ENCODE data around the gene CX3CR1. TPM values are rescaled to one million over a fixed set of nuclear protein-coding genes. Genes with fewer than 3 reads are reported as not detected.

CX3CR1 gene
- total RNA-seq, 6 experiments from 2014 or later = not detected

GRCh38 chr3:39226106-39226741 lies 53.6 kb downstream of the CX3CR1 start:
- Mint-ChIP-seq H3K36me3 (ENCODE audit: low read depth) (no peaks in the 10 kb centered on the region), H3K4me3 (no peak overlapping the region)

DNA sequence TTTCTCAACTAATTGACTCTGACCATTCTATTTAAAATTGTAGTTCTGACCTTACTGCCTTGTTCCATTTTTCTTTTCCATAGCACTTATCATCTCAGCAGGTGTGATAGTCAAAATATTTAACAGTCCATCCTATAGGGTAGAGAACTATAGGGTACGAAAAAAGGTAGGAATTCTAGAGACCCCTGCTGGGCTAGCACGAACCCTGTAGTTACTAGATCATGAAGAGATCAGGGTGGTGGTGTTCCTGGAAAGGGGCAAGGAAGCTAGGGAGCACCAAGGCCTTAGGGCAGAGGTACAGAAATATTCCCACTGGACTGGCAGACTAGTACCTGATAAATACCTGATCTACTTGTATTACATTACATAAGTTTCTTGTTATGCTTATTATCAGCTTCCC lies 55.5 kb downstream of the CX3CR1 start:
- H3K4me3 Mint-ChIP-seq = no peak overlapping the region
- H3K27me3 Mint-ChIP-seq (ENCODE audit: insufficient read depth) = peaks cover 28% of the 10 kb centered on the region
- H3K9me3 Mint-ChIP-seq = no peaks in the 10 kb centered on the region
- TF ChIP-seq CTCF (IDR thresholded peaks at IDR 0.05) = no peak
- no peaks in the 10 kb centered on the region for H3K36me3 Mint-ChIP-seq (ENCODE audit: low read depth)
- DNase-seq = no peak
- no peaks in the 10 kb centered on the region for H3K4me1 Mint-ChIP-seq (ENCODE audit: low read depth)
- H3K27ac Mint-ChIP-seq = no peak overlapping the region

More at GRCh38 chr3:39226106-39226741, 53.6 kb downstream of the CX3CR1 start:
- H3K9me3 Mint-ChIP-seq = no peaks in the 10 kb centered on the region
- H3K4me1 Mint-ChIP-seq (ENCODE audit: low read depth) = no peaks in the 10 kb centered on the region
- DNase-seq = no peak
- no peak for TF ChIP-seq CTCF (IDR thresholded peaks at IDR 0.05)
- H3K27me3 Mint-ChIP-seq (ENCODE audit: insufficient read depth) = peaks cover 37% of the 10 kb centered on the region
- no peak overlapping the region for H3K27ac Mint-ChIP-seq

DNA sequence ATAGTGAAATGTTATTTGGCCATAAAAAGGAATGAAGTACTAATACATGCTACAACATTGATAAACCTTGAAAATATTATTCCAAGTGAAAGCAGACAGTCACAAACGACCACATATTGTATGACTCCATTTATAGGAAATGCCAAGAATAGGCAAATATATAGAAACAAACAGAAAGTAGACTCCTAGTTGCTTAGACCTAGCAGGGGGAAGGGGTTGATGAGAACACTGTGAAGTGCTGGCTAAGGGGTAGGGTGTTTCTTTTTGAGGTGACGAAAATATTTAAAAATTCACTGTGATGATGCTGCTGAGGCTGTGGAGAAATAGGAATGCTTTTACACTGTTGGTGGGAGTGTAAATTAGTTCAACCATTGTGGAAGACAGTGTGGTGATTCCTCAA lies 56.9 kb downstream of the CX3CR1 start:
- no peaks in the 10 kb centered on the region for H3K4me1 Mint-ChIP-seq (ENCODE audit: low read depth)
- peaks cover 29% of the 10 kb centered on the region for H3K27me3 Mint-ChIP-seq (ENCODE audit: insufficient read depth)
- no peaks in the 10 kb centered on the region for H3K9me3 Mint-ChIP-seq
- no peak overlapping the region for H3K4me3 Mint-ChIP-seq
- no peaks in the 10 kb centered on the region for H3K36me3 Mint-ChIP-seq (ENCODE audit: low read depth)
- no peak for TF ChIP-seq CTCF (IDR thresholded peaks at IDR 0.05)
- no peak overlapping the region for H3K27ac Mint-ChIP-seq
- DNase-seq = no peak

- DNase-seq = no peak
- Mint-ChIP-seq H3K4me1 (ENCODE audit: low read depth) (no peaks in the 10 kb centered on the region), H3K36me3 (ENCODE audit: low read depth) (no peaks in the 10 kb centered on the region), H3K27me3 (ENCODE audit: insufficient read depth) (peaks cover 32% of the 10 kb centered on the region), H3K9me3 (no peaks in the 10 kb centered on the region), H3K4me3 (no peak overlapping the region), H3K27ac (no peak overlapping the region)
- TF ChIP-seq CTCF (IDR thresholded peaks at IDR 0.05) = no peak
Observed at GRCh38 chr3:39222462-39222861, 57.4 kb downstream of the CX3CR1 start.

DNA sequence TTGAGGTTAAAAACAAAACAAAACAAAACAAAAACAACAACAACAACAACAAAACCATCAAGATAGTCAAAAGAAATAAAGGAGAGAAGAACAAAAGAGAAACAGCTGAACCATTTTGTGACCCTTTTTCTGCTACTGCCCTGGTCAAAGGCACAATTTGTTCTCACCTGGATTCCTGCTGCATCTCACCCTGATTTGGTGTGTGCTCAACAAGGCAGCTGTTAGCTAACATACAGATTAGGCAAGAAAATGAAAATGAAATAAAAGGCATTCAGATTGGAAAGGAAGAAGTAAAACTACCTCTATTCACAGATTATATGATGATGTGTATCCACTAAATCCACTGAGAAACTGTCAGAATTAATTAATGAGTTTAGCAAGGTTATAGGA lies 58.7 kb downstream of the CX3CR1 start:
- Mint-ChIP-seq H3K36me3 (ENCODE audit: low read depth) (no peaks in the 10 kb centered on the region), H3K4me1 (ENCODE audit: low read depth) (no peaks in the 10 kb centered on the region), H3K9me3 (no peaks in the 10 kb centered on the region), H3K27me3 (ENCODE audit: insufficient read depth) (peaks cover 42% of the 10 kb centered on the region), H3K27ac (no peak overlapping the region), H3K4me3 (no peak overlapping the region)
- no peak for DNase-seq
- no peak for TF ChIP-seq CTCF (IDR thresholded peaks at IDR 0.05)

Data from HFFc6 (cell line).